Measurements from ENCODE around the gene UST.

Gene UST

GRCh38 chr6:148869585-148869984, 122.8 kb downstream of the UST start:
- H3K79me1 ChIP-seq (replicated peaks; ENCODE audit: low read length, poor library complexity, severe bottlenecking): peaks cover 6% of the 10 kb centered on the region
- WGBS: 13% methylated on average over 6 of the region's 7 CpGs
- no peak overlapping the region for H3K4me2 ChIP-seq (ENCODE audit: low read length, poor library complexity, severe bottlenecking)

GRCh38 chr6:148873154-148873553, 126.3 kb downstream of the UST start:
- Histone ChIP-seq H4K8ac (ENCODE audit: low read length) (no peak overlapping the region), H3K4me1 (ENCODE audit: control insufficient read depth, insufficient read depth, low read depth, low read length) (peaks cover 3% of the 10 kb centered on the region), H3K36me3 (ENCODE audit: control insufficient read depth in 1 of 2, insufficient read depth in 2 of 2, low read depth in 1 of 2, low read length in 2 of 2) (peaks cover 0 to 2% of the 10 kb centered on the region in 2 experiments), H2BK15ac (ENCODE audit: low read depth, poor library complexity, severe bottlenecking) (no peak overlapping the region), H2BK12ac (ENCODE audit: low read length in 2 of 2) (peak overlapping the region in 1 of 2 experiments; percentile 47), H3K9ac (ENCODE audit: low read length) (no peak overlapping the region), H3K4me2 (ENCODE audit: low read length, poor library complexity, severe bottlenecking) (no peak overlapping the region), H2AFZ (ENCODE audit: low read depth, low read length) (no peak overlapping the region), H2BK5ac (ENCODE audit: low read depth, low read length, poor library complexity, severe bottlenecking) (no peak overlapping the region), H3K27me3 (ENCODE audit: control insufficient read depth in 1 of 2, insufficient read depth in 1 of 2, low read length in 2 of 2) (no peaks in the 10 kb centered on the region), H3K4ac (ENCODE audit: low read depth in 1 of 2, low read length in 2 of 2) (no peak overlapping the region), H3K27ac (ENCODE audit: low read length, poor library complexity, severe bottlenecking) (no peak overlapping the region), H2AK5ac (ENCODE audit: low read length, severe bottlenecking) (no peak overlapping the region), H4K91ac (ENCODE audit: low read length) (peak overlapping the region; percentile 44), H3K14ac (ENCODE audit: low read length in 2 of 2) (no peak overlapping the region), H3K9me3 (ENCODE audit: control insufficient read depth, low read length) (no peaks in the 10 kb centered on the region), H3K79me1 (replicated peaks; ENCODE audit: low read length, poor library complexity, severe bottlenecking) (peaks cover 5% of the 10 kb centered on the region), H3K18ac (ENCODE audit: low read depth in 1 of 2, low read length in 2 of 2) (peak overlapping the region in 1 of 2 experiments; percentile 52), H3K23ac (ENCODE audit: low read length in 2 of 2) (no peak overlapping the region), H2BK120ac (ENCODE audit: low read depth, low read length) (no peak overlapping the region), H3K4me3 (ENCODE audit: insufficient read depth in 1 of 2, low read depth in 1 of 2, low read length in 2 of 2) (no peak overlapping the region)
- DNase-seq: no peak
- WGBS: 98% methylated on average over 4 of the region's 4 CpGs

More at GRCh38 chr6:148869585-148869984, 122.8 kb downstream of the UST start:
- Histone ChIP-seq H3K4ac (ENCODE audit: low read depth in 1 of 2, low read length in 2 of 2) (peak overlapping the region in 1 of 2 experiments; percentile 1), H2BK12ac (ENCODE audit: low read length in 2 of 2) (no peak overlapping the region), H3K36me3 (ENCODE audit: control insufficient read depth in 1 of 2, insufficient read depth in 2 of 2, low read depth in 1 of 2, low read length in 2 of 2) (peaks cover 0 to 2% of the 10 kb centered on the region in 2 experiments), H4K8ac (ENCODE audit: low read length) (no peak overlapping the region), H2AFZ (ENCODE audit: low read depth, low read length) (no peak overlapping the region), H3K14ac (ENCODE audit: low read length in 2 of 2) (no peak overlapping the region), H3K4me3 (ENCODE audit: insufficient read depth in 1 of 2, low read depth in 1 of 2, low read length in 2 of 2) (no peak overlapping the region), H3K27me3 (ENCODE audit: control insufficient read depth in 1 of 2, insufficient read depth in 1 of 2, low read length in 2 of 2) (no peaks in the 10 kb centered on the region), H2BK5ac (ENCODE audit: low read depth, low read length, poor library complexity, severe bottlenecking) (no peak overlapping the region), H3K9me3 (ENCODE audit: control insufficient read depth, low read length) (no peaks in the 10 kb centered on the region), H2BK15ac (ENCODE audit: low read depth, poor library complexity, severe bottlenecking) (no peak overlapping the region), H3K4me1 (ENCODE audit: control insufficient read depth, insufficient read depth, low read depth, low read length) (peaks cover 3% of the 10 kb centered on the region), H3K18ac (ENCODE audit: low read depth in 1 of 2, low read length in 2 of 2) (no peak overlapping the region), H2AK5ac (ENCODE audit: low read length, severe bottlenecking) (no peak overlapping the region), H2BK120ac (ENCODE audit: low read depth, low read length) (no peak overlapping the region), H4K91ac (ENCODE audit: low read length) (no peak overlapping the region), H3K23ac (ENCODE audit: low read length in 2 of 2) (no peak overlapping the region), H3K9ac (ENCODE audit: low read length) (no peak overlapping the region), H3K27ac (ENCODE audit: low read length, poor library complexity, severe bottlenecking) (no peak overlapping the region)
- DNase-seq: peak; percentile 91

GRCh38 chr6:148873868-148874267, 127.0 kb downstream of the UST start:
- Histone ChIP-seq H3K27me3 (ENCODE audit: control insufficient read depth in 1 of 2, insufficient read depth in 1 of 2, low read length in 2 of 2) (no peaks in the 10 kb centered on the region), H3K9me3 (ENCODE audit: control insufficient read depth, low read length) (no peaks in the 10 kb centered on the region), H4K91ac (ENCODE audit: low read length) (no peak overlapping the region), H2AFZ (ENCODE audit: low read depth, low read length) (no peak overlapping the region), H3K4me2 (ENCODE audit: low read length, poor library complexity, severe bottlenecking) (no peak overlapping the region), H2BK15ac (ENCODE audit: low read depth, poor library complexity, severe bottlenecking) (no peak overlapping the region), H3K4me1 (ENCODE audit: control insufficient read depth, insufficient read depth, low read depth, low read length) (peaks cover 3% of the 10 kb centered on the region), H3K27ac (ENCODE audit: low read length, poor library complexity, severe bottlenecking) (no peak overlapping the region), H2AK5ac (ENCODE audit: low read length, severe bottlenecking) (no peak overlapping the region), H3K23ac (ENCODE audit: low read length in 2 of 2) (no peak overlapping the region), H3K14ac (ENCODE audit: low read length in 2 of 2) (no peak overlapping the region), H3K4ac (ENCODE audit: low read depth in 1 of 2, low read length in 2 of 2) (no peak overlapping the region), H3K79me1 (replicated peaks; ENCODE audit: low read length, poor library complexity, severe bottlenecking) (peaks cover 5% of the 10 kb centered on the region), H3K4me3 (ENCODE audit: insufficient read depth in 1 of 2, low read depth in 1 of 2, low read length in 2 of 2) (no peak overlapping the region), H2BK12ac (ENCODE audit: low read length in 2 of 2) (no peak overlapping the region), H3K9ac (ENCODE audit: low read length) (no peak overlapping the region), H3K36me3 (ENCODE audit: control insufficient read depth in 1 of 2, insufficient read depth in 2 of 2, low read depth in 1 of 2, low read length in 2 of 2) (peaks cover 0 to 2% of the 10 kb centered on the region in 2 experiments), H3K18ac (ENCODE audit: low read depth in 1 of 2, low read length in 2 of 2) (no peak overlapping the region), H4K8ac (ENCODE audit: low read length) (no peak overlapping the region), H2BK5ac (ENCODE audit: low read depth, low read length, poor library complexity, severe bottlenecking) (no peak overlapping the region), H2BK120ac (ENCODE audit: low read depth, low read length) (no peak overlapping the region)
- WGBS: 90% methylated on average over 4 of the region's 5 CpGs
- no peak for DNase-seq

- Histone ChIP-seq H3K18ac (ENCODE audit: low read depth in 1 of 2, low read length in 2 of 2) (no peak overlapping the region), H3K36me3 (ENCODE audit: control insufficient read depth in 1 of 2, insufficient read depth in 2 of 2, low read depth in 1 of 2, low read length in 2 of 2) (peaks cover 0 to 2% of the 10 kb centered on the region in 2 experiments), H3K27me3 (ENCODE audit: control insufficient read depth in 1 of 2, insufficient read depth in 1 of 2, low read length in 2 of 2) (no peaks in the 10 kb centered on the region), H2BK5ac (ENCODE audit: low read depth, low read length, poor library complexity, severe bottlenecking) (no peak overlapping the region), H3K4me1 (ENCODE audit: control insufficient read depth, insufficient read depth, low read depth, low read length) (peaks cover 3% of the 10 kb centered on the region), H2BK12ac (ENCODE audit: low read length in 2 of 2) (no peak overlapping the region), H2AK5ac (ENCODE audit: low read length, severe bottlenecking) (no peak overlapping the region), H4K91ac (ENCODE audit: low read length) (no peak overlapping the region), H3K9ac (ENCODE audit: low read length) (peak overlapping the region; percentile 55), H2BK120ac (ENCODE audit: low read depth, low read length) (no peak overlapping the region), H3K14ac (ENCODE audit: low read length in 2 of 2) (no peak overlapping the region), H3K27ac (ENCODE audit: low read length, poor library complexity, severe bottlenecking) (no peak overlapping the region), H3K9me3 (ENCODE audit: control insufficient read depth, low read length) (no peaks in the 10 kb centered on the region), H3K23ac (ENCODE audit: low read length in 2 of 2) (no peak overlapping the region), H3K4me3 (ENCODE audit: insufficient read depth in 1 of 2, low read depth in 1 of 2, low read length in 2 of 2) (no peak overlapping the region), H2BK15ac (ENCODE audit: low read depth, poor library complexity, severe bottlenecking) (no peak overlapping the region), H3K4me2 (ENCODE audit: low read length, poor library complexity, severe bottlenecking) (no peak overlapping the region), H4K8ac (ENCODE audit: low read length) (no peak overlapping the region), H3K4ac (ENCODE audit: low read depth in 1 of 2, low read length in 2 of 2) (no peak overlapping the region), H3K79me1 (replicated peaks; ENCODE audit: low read length, poor library complexity, severe bottlenecking) (peaks cover 5% of the 10 kb centered on the region), H2AFZ (ENCODE audit: low read depth, low read length) (no peak overlapping the region)
- no peak for DNase-seq
- WGBS: 81% methylated on average over 9 of the region's 9 CpGs
Observed at GRCh38 chr6:148874698-148875293, 128.0 kb downstream of the UST start.

Data from mesenchymal stem cell (in vitro differentiated cells and primary cell).